ENCODE measurements around the gene KRTAP6-2.

DNA sequence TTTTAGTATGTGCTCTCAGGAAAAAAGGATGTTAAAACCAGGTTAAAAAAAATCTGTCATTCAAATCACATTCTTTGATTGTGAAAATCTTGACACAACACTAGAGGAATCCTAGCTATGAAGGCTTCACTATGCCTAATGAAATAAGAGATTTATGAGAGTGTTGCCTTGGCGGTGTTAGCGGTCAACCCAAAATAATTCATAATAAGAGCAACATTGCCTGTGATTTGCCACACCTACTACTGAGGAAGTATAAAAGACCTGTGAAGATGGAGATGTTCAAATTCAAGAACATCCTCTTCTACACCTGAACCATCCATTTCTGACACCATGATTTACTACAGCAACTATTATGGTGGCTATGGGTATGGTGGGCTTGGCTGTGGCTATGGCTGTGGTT lies 17.4 kb upstream of the KRTAP6-2 start, which contains the start of gene KRTAP20-1:
- TF ChIP-seq POLR2A (IDR thresholded peaks at IDR 0.05): no peak
- TF ChIP-seq, protein P1, sequence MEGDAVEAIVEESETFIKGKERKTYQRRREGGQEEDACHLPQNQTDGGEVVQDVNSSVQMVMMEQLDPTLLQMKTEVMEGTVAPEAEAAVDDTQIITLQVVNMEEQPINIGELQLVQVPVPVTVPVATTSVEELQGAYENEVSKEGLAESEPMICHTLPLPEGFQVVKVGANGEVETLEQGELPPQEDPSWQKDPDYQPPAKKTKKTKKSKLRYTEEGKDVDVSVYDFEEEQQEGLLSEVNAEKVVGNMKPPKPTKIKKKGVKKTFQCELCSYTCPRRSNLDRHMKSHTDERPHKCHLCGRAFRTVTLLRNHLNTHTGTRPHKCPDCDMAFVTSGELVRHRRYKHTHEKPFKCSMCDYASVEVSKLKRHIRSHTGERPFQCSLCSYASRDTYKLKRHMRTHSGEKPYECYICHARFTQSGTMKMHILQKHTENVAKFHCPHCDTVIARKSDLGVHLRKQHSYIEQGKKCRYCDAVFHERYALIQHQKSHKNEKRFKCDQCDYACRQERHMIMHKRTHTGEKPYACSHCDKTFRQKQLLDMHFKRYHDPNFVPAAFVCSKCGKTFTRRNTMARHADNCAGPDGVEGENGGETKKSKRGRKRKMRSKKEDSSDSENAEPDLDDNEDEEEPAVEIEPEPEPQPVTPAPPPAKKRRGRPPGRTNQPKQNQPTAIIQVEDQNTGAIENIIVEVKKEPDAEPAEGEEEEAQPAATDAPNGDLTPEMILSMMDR (IDR thresholded peaks at IDR 0.05): no peak

All from vagina (tissue), 2 donors.